HFFc6 (cell line): ENCODE measurements around the gene KCNAB1. TPM values are rescaled to one million over a fixed set of nuclear protein-coding genes. Genes with fewer than 3 reads are reported as not detected.

ENCODE experiments used
- DNase-seq: peaks from one replicate; pipeline ENCODE4 v3.0.0-alpha.2; 2018
- H3K27ac Mint-ChIP-seq: 2 replicates; pipeline ENCODE4 v1.8.0; 2020; ENCODE audit warnings: mild to moderate bottlenecking, mixed read lengths
- H3K27me3 Mint-ChIP-seq: 2 replicates; pipeline ENCODE4 v1.8.0; 2021; ENCODE audit warnings: mild to moderate bottlenecking, moderate library complexity, mixed read lengths; ENCODE audit not compliant: insufficient read depth
- H3K36me3 Mint-ChIP-seq: 2 replicates; pipeline ENCODE4 v1.8.0; 2021; ENCODE audit warnings: low read depth, mixed read lengths
- H3K4me1 Mint-ChIP-seq: 2 replicates; pipeline ENCODE4 v1.8.0; 2020; ENCODE audit warnings: low read depth, mixed read lengths
- H3K4me3 Mint-ChIP-seq: 2 replicates; pipeline ENCODE4 v1.8.0; 2020; ENCODE audit warnings: mild to moderate bottlenecking, moderate library complexity, mixed read lengths
- H3K9me3 Mint-ChIP-seq: 2 replicates; pipeline ENCODE4 v1.8.0; 2020; ENCODE audit warnings: mild to moderate bottlenecking, mixed read lengths
- CTCF ChIP-seq: fragments of 200-600 bp; sonication (generic); IDR thresholded peaks from 2 replicates; pipeline ENCODE4 v1.5.0; 2021; ENCODE audit warnings: antibody characterized with exemption, mild to moderate bottlenecking
- total RNA-seq, 6 experiments: library from RNA; stranded (reverse); fragmentation: NEBNext Ultra II Directional; extraction: Animal tissue kit (Norgen Biotek cat#: 25700); gene quantifications; 2 replicates in 1 of 6; 3 replicates in 5 of 6; pipeline ENCODE4 v1.2.3, GENCODE V29; 2021

The KCNAB1 gene
- total RNA-seq, 6 experiments from 2014 or later, result not detected

DNA sequence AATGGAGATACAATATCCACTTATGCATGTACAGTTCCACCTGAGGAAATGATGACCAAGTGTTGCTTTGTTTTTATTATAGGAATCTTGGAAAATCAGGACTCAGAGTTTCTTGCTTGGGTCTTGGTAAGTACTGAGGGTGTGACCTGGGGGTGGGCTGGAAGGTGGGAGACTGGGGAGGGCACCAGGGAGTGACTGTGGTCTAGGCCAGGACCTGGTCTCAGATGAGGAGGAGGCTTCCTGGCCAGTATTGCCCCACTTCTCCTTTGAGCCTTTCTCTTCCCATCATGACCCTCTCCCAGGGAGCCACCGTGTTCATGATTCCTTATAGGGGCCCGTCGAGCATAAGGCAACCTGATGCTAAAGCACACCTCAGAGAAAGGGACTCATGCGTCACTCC lies 301.2 kb downstream of the KCNAB1 start:
- Mint-ChIP-seq H3K9me3 (no peaks in the 10 kb centered on the region), H3K36me3 (no peaks in the 10 kb centered on the region), H3K4me3 (no peak overlapping the region), H3K27ac (no peak overlapping the region), H3K27me3 (no peaks in the 10 kb centered on the region), H3K4me1 (no peaks in the 10 kb centered on the region)
- no peak for TF ChIP-seq CTCF
- DNase-seq, result no peak

DNA sequence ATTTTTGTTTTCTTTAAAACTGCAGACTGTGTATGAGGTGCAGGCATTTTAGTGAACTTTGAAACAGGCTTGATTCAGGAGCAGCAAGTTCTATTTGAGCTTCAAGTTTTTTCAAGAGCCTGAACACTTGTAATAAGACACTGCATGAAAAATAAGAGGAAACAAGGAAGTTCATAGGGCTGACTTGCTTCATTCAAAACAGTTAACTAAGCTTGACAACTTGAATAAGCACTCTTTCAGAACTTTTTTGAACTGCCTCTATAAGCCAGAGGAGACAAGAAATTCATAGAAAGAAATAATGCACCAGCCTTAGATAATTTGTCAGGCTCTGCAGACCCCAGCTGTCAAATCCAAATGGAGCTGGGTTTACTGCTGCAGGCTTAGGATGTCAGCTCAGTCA lies 304.4 kb downstream of the KCNAB1 start:
- Mint-ChIP-seq H3K27me3 (no peaks in the 10 kb centered on the region), H3K4me1 (no peaks in the 10 kb centered on the region), H3K9me3 (no peaks in the 10 kb centered on the region), H3K36me3 (no peaks in the 10 kb centered on the region), H3K27ac (no peak overlapping the region), H3K4me3 (no peak overlapping the region)
- DNase-seq, result no peak
- TF ChIP-seq CTCF, result no peak

GRCh38 chr3:156425651-156426050 lies 305.3 kb downstream of the KCNAB1 start:
- Mint-ChIP-seq H3K27me3 (peaks cover 3% of the 10 kb centered on the region), H3K27ac (no peak overlapping the region), H3K4me3 (no peak overlapping the region), H3K4me1 (no peaks in the 10 kb centered on the region), H3K36me3 (no peaks in the 10 kb centered on the region), H3K9me3 (no peaks in the 10 kb centered on the region)
- no peak for DNase-seq
- no peak for TF ChIP-seq CTCF

GRCh38 chr3:156429125-156429524 lies 308.7 kb downstream of the KCNAB1 start:
- Mint-ChIP-seq H3K9me3 (no peaks in the 10 kb centered on the region), H3K4me3 (no peak overlapping the region), H3K36me3 (no peaks in the 10 kb centered on the region), H3K4me1 (peaks cover 15% of the 10 kb centered on the region), H3K27me3 (peaks cover 4% of the 10 kb centered on the region), H3K27ac (no peak overlapping the region)
- no peak for DNase-seq
- TF ChIP-seq CTCF, result no peak

- H3K36me3 Mint-ChIP-seq, result no peaks in the 10 kb centered on the region
- no peak for DNase-seq
- H3K27ac Mint-ChIP-seq, result no peak overlapping the region
- no peaks in the 10 kb centered on the region for H3K9me3 Mint-ChIP-seq
- peaks cover 4% of the 10 kb centered on the region for H3K27me3 Mint-ChIP-seq
- H3K4me3 Mint-ChIP-seq, result no peak overlapping the region
- no peak for TF ChIP-seq CTCF
- peaks cover 17% of the 10 kb centered on the region for H3K4me1 Mint-ChIP-seq
These were observed 311.2 kb downstream of the KCNAB1 start for GRCh38 chr3:156431334-156432124.
